GM12801 (cell line): Measurements from ENCODE around the gene TXNL1.

Source experiments
- TF ChIP-seq, protein P1 (sequence below): IDR thresholded peaks from one replicate; pipeline ENCODE4 v1.5.1; 2011; ENCODE audit warnings: control low read depth; ENCODE audit not compliant: insufficient read length; ENCODE audit errors: extremely low read depth

TXNL1 gene

DNA sequence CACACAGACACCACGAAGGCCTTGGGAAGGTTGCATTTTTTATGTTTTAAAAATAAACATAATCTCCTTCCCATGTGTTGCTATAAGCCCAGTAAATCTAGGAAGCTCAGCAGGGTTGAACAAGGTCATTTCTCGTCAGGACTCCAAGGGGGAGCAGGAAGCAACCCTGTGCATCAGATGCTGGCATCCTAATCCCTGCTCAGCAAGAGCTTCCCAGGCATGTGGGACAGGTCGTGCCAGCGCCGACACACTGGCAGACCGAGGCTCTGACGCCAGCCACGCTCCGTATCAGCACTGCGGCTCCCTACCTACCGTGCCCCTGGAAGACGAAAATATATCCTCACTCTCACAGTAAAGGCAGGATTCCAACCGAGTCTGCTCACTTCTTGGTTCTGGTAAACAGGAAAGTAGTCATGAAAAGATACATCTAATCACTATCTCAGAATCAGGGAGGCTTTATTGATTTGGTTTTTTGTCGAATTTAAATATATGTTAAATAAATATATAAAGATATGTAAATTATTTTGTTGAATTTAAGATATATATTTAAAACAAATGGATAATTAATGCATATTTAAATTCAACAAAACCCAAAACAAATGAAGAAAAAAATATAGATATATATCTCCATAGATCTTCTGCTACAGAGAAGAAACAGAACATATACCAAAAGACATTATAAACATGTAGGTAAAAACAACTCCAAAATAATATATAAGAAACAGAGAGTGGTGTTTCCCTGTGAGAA lies 61.4 kb downstream of the TXNL1 start:
- TF ChIP-seq, protein P1, sequence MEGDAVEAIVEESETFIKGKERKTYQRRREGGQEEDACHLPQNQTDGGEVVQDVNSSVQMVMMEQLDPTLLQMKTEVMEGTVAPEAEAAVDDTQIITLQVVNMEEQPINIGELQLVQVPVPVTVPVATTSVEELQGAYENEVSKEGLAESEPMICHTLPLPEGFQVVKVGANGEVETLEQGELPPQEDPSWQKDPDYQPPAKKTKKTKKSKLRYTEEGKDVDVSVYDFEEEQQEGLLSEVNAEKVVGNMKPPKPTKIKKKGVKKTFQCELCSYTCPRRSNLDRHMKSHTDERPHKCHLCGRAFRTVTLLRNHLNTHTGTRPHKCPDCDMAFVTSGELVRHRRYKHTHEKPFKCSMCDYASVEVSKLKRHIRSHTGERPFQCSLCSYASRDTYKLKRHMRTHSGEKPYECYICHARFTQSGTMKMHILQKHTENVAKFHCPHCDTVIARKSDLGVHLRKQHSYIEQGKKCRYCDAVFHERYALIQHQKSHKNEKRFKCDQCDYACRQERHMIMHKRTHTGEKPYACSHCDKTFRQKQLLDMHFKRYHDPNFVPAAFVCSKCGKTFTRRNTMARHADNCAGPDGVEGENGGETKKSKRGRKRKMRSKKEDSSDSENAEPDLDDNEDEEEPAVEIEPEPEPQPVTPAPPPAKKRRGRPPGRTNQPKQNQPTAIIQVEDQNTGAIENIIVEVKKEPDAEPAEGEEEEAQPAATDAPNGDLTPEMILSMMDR: no peak

DNA sequence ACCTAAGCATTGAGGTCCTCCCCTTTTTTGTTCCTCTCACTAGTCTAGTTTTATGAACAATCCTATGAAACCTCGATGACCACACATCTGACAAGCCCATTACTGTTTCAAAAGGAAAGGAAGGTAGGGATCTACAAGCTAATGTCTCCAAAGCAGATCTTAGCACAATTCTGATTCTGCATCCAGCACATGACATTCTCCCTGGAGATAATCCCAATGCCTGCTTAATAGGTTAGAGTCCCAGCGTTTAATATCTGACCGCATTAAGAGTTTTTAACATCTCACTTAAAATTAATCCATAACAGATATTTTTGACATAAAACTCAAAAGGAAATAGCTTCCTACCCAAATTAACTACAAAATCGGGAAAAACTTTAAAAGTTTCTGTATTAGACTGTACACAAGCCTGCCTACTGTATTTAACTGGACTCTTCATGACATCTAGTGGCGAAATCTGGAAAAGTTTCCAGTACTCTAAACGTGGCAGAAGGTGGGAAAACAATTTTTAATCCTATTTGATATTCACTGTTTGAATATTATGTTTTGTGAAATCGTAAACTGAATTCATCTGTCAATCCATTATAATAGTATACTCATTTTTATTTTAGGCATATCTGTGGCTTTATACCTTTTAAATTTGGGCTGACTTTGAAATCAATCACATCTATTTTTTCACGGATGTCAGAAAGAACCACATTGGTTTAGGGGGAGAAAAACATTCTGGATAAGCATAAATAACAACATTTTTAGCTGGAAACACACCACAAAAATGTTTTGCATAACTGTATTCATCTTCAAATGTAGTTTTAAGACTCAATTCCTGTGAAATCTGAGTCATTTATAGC lies 62.4 kb downstream of the TXNL1 start:
- TF ChIP-seq, protein P1: no peak

DNA sequence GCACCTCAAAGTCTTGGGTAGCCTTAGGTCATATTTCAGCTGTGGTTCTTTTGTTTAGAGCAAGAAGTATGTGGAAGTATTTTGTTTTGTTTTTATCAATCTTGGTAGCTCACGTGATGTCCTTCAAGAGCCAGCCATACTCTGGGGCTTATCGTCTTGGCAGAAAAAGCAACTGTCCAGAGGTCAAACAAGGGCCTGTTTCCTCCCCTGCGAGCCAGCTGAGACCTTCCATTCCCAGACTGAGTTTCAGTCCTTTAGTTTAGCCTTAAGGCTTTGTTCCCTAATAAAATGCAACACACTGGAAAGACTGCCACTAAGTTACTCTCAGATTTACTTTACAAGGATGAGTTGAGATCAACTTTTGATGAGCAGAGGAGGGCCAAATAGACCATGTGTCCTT lies 63.5 kb downstream of the TXNL1 start:
- TF ChIP-seq, protein P1: no peak

DNA sequence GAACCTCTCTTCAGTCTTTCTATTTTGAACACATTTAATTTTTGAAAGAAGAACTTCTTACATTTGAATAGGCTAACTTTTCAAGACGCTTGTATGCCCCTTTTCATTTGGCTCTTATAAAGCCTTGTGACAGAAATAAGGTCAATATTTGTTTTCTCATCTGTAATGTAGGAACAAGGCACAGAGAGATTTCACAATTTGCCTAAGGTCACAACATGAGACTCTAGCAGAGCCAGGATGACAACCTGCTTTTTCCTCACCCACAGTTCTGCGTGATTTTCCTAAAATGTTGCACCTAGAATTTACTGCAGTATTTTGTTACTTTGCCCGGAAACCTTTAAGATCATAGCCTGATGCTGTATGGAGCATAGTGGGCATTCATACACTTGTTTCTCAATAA lies 67.4 kb downstream of the TXNL1 start:
- TF ChIP-seq, protein P1: no peak

DNA sequence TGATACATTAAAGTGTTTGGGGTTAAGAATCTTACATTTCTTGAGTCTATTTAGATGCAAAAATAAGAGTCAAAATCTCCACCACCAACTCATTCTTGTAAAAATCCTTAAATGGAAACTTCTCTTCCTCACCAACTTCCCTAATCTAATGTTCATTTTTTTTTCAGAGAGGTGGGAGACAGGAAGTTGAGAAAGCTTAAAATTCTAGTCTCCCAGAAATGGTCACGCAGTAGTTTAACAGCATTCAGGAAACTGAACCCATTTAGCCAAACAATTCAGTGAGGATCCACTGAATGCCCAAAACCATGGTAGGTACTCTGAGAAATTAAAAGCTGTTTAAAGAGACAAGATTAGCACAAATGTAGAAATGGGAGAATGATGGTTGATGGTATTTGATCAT lies 69.0 kb downstream of the TXNL1 start:
- TF ChIP-seq, protein P1: no peak

DNA sequence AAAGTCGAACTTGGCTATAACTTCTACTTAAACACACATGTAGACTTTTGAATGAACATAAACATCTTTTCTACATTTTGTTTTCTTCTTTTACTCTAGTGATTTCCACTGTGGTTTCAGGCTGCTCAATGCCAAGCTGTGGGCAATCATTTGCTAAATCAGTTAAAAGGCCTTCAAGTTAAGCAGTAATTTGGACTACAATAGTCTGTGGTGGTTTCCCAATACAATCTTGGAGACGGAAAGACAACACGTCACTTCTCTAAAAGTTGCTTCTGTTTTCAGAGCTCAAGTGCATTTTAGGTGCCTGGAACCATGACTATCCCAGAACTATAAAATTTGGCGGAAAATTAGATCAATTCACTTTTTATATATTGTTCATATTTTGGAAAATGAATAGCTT lies 69.4 kb downstream of the TXNL1 start:
- TF ChIP-seq, protein P1: no peak

DNA sequence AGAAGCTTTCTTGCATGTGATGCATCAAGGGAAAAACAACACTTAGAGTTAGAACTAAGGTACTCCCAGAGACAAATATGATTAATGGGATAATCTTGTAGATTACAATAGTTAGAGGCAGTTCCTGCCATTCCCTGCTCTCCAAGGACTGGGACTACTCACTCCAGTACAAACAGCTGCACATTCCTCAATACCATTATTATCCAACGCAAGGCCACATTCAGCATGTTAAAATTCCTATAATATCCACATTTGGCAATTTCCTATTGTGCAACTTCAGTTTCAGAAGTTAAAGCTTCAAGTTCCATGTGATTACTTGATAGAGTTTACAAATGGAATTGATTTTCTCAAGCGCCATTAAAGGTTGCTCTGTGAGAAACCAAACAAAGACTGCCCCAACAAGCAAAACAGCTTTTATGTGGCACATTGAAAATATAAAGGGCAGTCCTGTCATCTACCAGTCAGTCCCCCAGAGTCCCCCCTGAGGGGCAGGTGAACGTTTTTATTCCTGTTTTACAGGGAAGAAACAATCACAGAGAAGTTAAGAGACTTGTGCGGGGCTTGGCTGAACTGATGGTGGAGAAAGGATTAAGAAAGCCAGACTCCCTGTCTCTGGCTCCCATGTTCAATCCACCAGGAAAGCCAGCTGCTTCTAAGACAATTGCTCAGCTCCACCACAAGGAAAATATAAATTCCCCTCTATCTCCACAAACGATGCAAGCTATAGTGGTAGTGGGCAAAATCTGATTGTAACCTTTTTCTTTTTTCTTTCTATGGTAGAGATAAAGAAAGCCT lies 72.6 kb downstream of the TXNL1 start:
- TF ChIP-seq, protein P1: no peak
